GM21576 (cell line): ENCODE data around the gene KIAA1217.
A peak's percentile ranks its signal among the peaks of the same experiment; 100 is the strongest.

Source experiments
- ATAC-seq: cut with Tn5 transposase; IDR thresholded peaks from one replicate; pipeline ENCODE4 v1.9.1; 2021; ENCODE audit warnings: mild to moderate bottlenecking, moderate library complexity; ENCODE audit not compliant: unreplicated experiment

KIAA1217 gene

GRCh38 chr10:24358022-24358421 is 149.1 kb downstream of the KIAA1217 start:
- ATAC-seq: no peak

- ATAC-seq: peak; percentile 78
These were observed 151.6 kb downstream of the KIAA1217 start for GRCh38 chr10:24360282-24361127.

- no peak for ATAC-seq
These were observed 154.1 kb downstream of the KIAA1217 start for GRCh38 chr10:24363070-24363469.

GRCh38 chr10:24367688-24368087 is 158.8 kb downstream of the KIAA1217 start:
- ATAC-seq: no peak

GRCh38 chr10:24370877-24371276 is 161.9 kb downstream of the KIAA1217 start:
- no peak for ATAC-seq

GRCh38 chr10:24371396-24371795 is 162.5 kb downstream of the KIAA1217 start:
- no peak for ATAC-seq

GRCh38 chr10:24374134-24374915 is 165.4 kb downstream of the KIAA1217 start:
- ATAC-seq: no peak

GRCh38 chr10:24375510-24375909 is 166.6 kb downstream of the KIAA1217 start:
- no peak for ATAC-seq

GRCh38 chr10:24376731-24377130 is 167.8 kb downstream of the KIAA1217 start:
- no peak for ATAC-seq

- no peak for ATAC-seq
These were observed 169.4 kb downstream of the KIAA1217 start for GRCh38 chr10:24378126-24378920.

- no peak for ATAC-seq
These were observed 172.5 kb downstream of the KIAA1217 start for GRCh38 chr10:24381235-24382010.

- ATAC-seq: no peak
These were observed 173.1 kb downstream of the KIAA1217 start for GRCh38 chr10:24382045-24382444.

GRCh38 chr10:24382596-24382978 is 173.6 kb downstream of the KIAA1217 start:
- ATAC-seq: peak; percentile 23

GRCh38 chr10:24382979-24383663 is 174.2 kb downstream of the KIAA1217 start:
- ATAC-seq: peak; percentile 55

- peak; percentile 84 for ATAC-seq
These were observed 174.8 kb downstream of the KIAA1217 start for GRCh38 chr10:24383681-24384106.

- ATAC-seq: no peak
These were observed 176.0 kb downstream of the KIAA1217 start for GRCh38 chr10:24384954-24385353.

GRCh38 chr10:24385776-24386175 is 176.8 kb downstream of the KIAA1217 start:
- ATAC-seq: no peak

- no peak for ATAC-seq
These were observed 181.3 kb downstream of the KIAA1217 start for GRCh38 chr10:24390146-24390700.

GRCh38 chr10:24390746-24391145 is 181.8 kb downstream of the KIAA1217 start:
- ATAC-seq: no peak
